T-helper 2 cell treated with Interferon-gamma antibody and Interleukin-4, amounts not matched to agents 5 μg/mL and 100 μg/mL, for 36 hours (primary cell): ENCODE results near the gene ADARB2.
"Not testable (repeated sequence)": the region's sequence is repeated elsewhere in the genome, so short reads cannot be mapped to it uniquely, and the experiment has no call there.

ENCODE experiments used
- DNase-seq: peaks from one replicate; pipeline ENCODE4 v3.0.0; 2021; ENCODE audit warnings: low spot score
- H3K27ac Mint-ChIP-seq: one replicate; pipeline ENCODE4 v1.8.0; 2021; ENCODE audit warnings: mild to moderate bottlenecking, mixed read lengths
- H3K27me3 Mint-ChIP-seq: one replicate; pipeline ENCODE4 v1.8.0; 2021; ENCODE audit warnings: low read depth, mixed read lengths
- H3K36me3 Mint-ChIP-seq: one replicate; pipeline ENCODE4 v1.8.0; 2021; ENCODE audit warnings: low read depth, mixed read lengths
- H3K4me1 Mint-ChIP-seq: one replicate; pipeline ENCODE4 v1.8.0; 2021; ENCODE audit warnings: low read depth, mixed read lengths
- H3K4me3 Mint-ChIP-seq: one replicate; pipeline ENCODE4 v1.8.0; 2022; ENCODE audit warnings: mild to moderate bottlenecking, moderate library complexity, mixed read lengths
- H3K9me3 Mint-ChIP-seq: one replicate; pipeline ENCODE4 v1.8.0; 2021; ENCODE audit warnings: mixed read lengths

ADARB2 gene

DNA sequence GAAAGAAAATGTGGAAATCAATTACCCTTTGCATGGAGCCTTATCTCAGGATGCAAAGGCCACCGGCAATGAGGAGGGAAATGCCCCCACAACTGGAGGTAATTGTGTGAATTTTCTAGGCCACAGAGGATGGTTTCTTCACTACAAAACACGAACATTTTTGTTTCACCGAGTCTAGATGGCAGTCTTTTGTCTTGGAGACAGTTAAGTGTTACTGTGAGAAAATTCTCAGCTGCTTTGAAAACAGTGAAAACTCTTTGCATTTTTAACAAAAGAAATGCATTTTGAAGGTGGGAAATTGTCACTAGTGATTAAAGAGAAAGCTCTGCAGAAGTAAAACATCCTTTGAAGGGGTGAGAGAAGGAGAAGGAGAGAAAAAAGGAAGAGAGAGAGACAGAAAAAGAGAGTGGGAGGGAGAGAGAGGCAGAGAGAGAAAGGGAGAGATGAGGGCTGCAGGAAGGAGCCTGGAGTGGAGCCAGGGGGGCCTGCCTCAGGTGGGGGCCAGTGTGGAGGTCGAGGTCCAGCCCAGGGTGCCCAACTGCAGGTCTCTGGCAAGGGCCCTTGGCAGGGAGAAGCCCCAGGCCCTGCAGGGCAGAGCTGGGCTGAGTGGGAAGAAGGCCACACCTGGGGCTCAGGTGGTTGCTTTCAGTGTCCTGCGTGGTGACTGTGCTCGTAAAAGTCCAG is 261.4 kb downstream of the ADARB2 start:
- Mint-ChIP-seq H3K9me3 (no peaks in the 10 kb centered on the region), H3K27me3 (no peaks in the 10 kb centered on the region), H3K36me3 (no peaks in the 10 kb centered on the region), H3K4me3 (no peak overlapping the region), H3K27ac (no peak overlapping the region), H3K4me1 (no peaks in the 10 kb centered on the region)
- DNase-seq, result no peak

DNA sequence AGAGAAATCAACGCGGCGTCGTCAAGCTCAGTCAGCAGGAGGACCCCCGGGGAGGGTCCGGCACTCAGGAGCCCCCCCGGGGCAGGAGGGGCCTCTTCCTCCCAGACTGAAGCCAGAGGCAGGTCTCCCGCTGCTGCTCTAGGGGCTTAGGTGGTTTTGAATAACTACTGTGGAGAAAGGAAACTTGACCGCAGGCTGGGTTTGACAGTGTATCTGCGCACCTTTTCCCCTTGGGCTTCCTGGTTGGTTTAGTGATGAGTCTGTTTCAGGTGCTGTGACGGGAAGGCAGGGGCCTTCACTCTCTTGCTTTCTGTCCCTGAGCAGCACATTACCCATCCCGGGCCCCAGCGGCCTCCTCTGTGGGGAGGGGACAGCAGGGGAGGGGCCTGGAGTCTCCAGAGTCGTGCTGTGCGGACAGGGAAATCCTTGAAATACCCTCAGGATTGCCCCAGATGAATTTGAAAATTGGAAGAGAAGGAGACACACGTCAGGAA is 262.2 kb downstream of the ADARB2 start:
- no peaks in the 10 kb centered on the region for H3K36me3 Mint-ChIP-seq
- H3K27ac Mint-ChIP-seq, result no peak overlapping the region
- no peaks in the 10 kb centered on the region for H3K27me3 Mint-ChIP-seq
- no peaks in the 10 kb centered on the region for H3K4me1 Mint-ChIP-seq
- no peak for DNase-seq
- no peaks in the 10 kb centered on the region for H3K9me3 Mint-ChIP-seq
- H3K4me3 Mint-ChIP-seq, result no peak overlapping the region

GRCh38 chr10:1474376-1475097 is 262.8 kb downstream of the ADARB2 start:
- Mint-ChIP-seq H3K4me1 (no peaks in the 10 kb centered on the region), H3K9me3 (no peaks in the 10 kb centered on the region), H3K36me3 (no peaks in the 10 kb centered on the region), H3K27ac (no peak overlapping the region), H3K27me3 (no peaks in the 10 kb centered on the region), H3K4me3 (no peak overlapping the region)
- DNase-seq, result no peak

- H3K27me3 Mint-ChIP-seq, result no peaks in the 10 kb centered on the region
- no peak for DNase-seq
- no peaks in the 10 kb centered on the region for H3K9me3 Mint-ChIP-seq
- no peak overlapping the region for H3K27ac Mint-ChIP-seq
- H3K4me1 Mint-ChIP-seq, result no peaks in the 10 kb centered on the region
- no peak overlapping the region for H3K4me3 Mint-ChIP-seq
- no peaks in the 10 kb centered on the region for H3K36me3 Mint-ChIP-seq
Measured at GRCh38 chr10:1473874-1474273, 263.5 kb downstream of the ADARB2 start.

- no peaks in the 10 kb centered on the region for H3K9me3 Mint-ChIP-seq
- H3K27me3 Mint-ChIP-seq, result no peaks in the 10 kb centered on the region
- no peaks in the 10 kb centered on the region for H3K36me3 Mint-ChIP-seq
- no peaks in the 10 kb centered on the region for H3K4me1 Mint-ChIP-seq
- no peak for DNase-seq
- H3K4me3 Mint-ChIP-seq, result no peak overlapping the region
- H3K27ac Mint-ChIP-seq, result no peak overlapping the region
Measured at GRCh38 chr10:1472178-1472958, 265.0 kb downstream of the ADARB2 start.

DNA sequence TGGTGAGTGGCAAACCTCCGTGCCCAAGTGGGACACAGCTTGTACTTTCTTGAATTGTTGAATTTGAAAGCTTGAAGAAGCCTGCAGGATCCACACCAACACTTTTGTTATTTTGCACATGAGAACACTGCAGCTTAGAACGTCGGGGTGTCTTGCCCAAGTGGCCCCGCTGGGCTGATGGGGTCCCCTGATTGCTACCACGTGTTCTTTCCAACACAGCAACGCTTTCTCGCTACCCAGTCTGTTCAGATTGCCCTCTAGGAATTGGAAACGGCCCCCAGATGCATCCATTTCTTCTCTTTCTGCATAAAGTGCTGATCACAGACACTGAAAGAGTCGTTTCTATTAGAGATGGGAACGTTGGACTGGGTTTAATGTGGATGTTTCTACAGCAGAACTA is 268.5 kb downstream of the ADARB2 start:
- no peak overlapping the region for H3K4me3 Mint-ChIP-seq
- no peaks in the 10 kb centered on the region for H3K36me3 Mint-ChIP-seq
- DNase-seq, result no peak
- H3K4me1 Mint-ChIP-seq, result no peaks in the 10 kb centered on the region
- no peaks in the 10 kb centered on the region for H3K27me3 Mint-ChIP-seq
- no peak overlapping the region for H3K27ac Mint-ChIP-seq
- H3K9me3 Mint-ChIP-seq, result no peaks in the 10 kb centered on the region

DNA sequence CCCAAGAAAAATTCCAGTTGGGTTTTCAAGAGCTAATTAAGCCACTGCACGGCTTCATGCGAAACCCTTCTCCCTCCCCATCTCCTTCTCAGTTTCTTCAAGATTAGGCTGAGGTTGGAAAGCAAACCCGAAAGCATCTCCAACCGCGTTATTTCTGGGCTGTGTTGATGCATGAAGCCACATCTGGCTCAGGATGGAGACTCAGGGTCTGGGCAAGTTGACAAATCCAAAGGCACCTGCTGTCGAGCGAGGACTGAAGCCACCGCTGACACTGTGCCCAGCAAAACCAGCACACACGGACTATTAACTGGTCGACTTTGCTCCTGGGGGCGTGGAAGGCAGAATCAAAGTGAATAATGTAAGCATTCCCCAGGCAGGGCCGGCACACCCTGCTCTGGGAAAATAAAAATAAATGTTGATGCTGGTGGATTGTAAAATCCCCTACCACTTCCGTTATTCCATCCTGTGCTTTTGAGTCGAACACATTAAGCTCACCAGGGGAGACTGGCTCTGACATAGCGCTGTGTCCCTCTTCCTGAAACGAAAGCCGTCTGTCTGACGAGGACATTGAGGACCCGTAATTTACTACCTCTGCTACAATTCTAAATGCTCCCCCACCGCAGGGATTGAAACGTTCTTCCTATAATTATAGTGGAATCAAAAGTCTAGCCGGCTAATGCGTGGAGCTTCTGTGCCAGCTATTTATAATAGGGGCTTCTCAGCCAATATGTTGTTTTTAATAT is 269.8 kb downstream of the ADARB2 start:
- H3K4me3 Mint-ChIP-seq, result no peak overlapping the region
- no peaks in the 10 kb centered on the region for H3K9me3 Mint-ChIP-seq
- H3K27me3 Mint-ChIP-seq, result no peaks in the 10 kb centered on the region
- H3K27ac Mint-ChIP-seq, result no peak overlapping the region
- no peaks in the 10 kb centered on the region for H3K36me3 Mint-ChIP-seq
- no peaks in the 10 kb centered on the region for H3K4me1 Mint-ChIP-seq
- no peak for DNase-seq

- H3K27me3 Mint-ChIP-seq, result no peaks in the 10 kb centered on the region
- no peaks in the 10 kb centered on the region for H3K9me3 Mint-ChIP-seq
- H3K36me3 Mint-ChIP-seq, result no peaks in the 10 kb centered on the region
- DNase-seq, result no peak
- H3K27ac Mint-ChIP-seq, result no peak overlapping the region
- H3K4me1 Mint-ChIP-seq, result no peaks in the 10 kb centered on the region
- H3K4me3 Mint-ChIP-seq, result no peak overlapping the region
Measured at GRCh38 chr10:1465993-1466764, 271.1 kb downstream of the ADARB2 start.

DNA sequence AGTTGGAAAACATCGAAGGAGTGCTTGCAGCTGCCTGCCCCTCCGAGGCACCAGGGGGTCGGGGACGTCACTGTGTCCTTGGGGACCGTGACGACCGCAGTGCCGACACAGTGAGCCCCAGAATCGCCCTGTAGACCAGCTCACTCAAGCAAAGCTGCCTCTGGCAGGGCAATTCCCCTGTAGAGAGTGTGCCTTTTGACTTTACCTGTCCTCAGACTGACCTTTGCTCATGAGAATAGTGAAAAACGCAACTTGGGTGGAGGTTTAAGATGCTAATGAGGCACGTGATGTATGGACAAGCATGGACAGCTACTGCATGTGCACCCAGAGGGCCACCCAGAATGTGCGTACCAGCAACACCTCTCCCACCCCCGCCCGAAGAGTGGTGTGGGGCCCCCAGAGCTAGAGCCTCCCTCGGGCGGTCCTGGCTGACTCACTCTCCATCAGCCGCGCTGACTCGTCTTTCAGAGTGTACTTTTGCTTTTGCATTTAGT is 271.9 kb downstream of the ADARB2 start:
- no peaks in the 10 kb centered on the region for H3K4me1 Mint-ChIP-seq
- H3K27ac Mint-ChIP-seq, result no peak overlapping the region
- H3K36me3 Mint-ChIP-seq, result no peaks in the 10 kb centered on the region
- no peaks in the 10 kb centered on the region for H3K9me3 Mint-ChIP-seq
- no peaks in the 10 kb centered on the region for H3K27me3 Mint-ChIP-seq
- DNase-seq, result no peak
- H3K4me3 Mint-ChIP-seq, result no peak overlapping the region

- Mint-ChIP-seq H3K36me3 (no peaks in the 10 kb centered on the region), H3K27ac (no peak overlapping the region), H3K27me3 (no peaks in the 10 kb centered on the region), H3K4me3 (no peak overlapping the region), H3K4me1 (no peaks in the 10 kb centered on the region), H3K9me3 (no peaks in the 10 kb centered on the region)
- DNase-seq, result no peak
Measured at GRCh38 chr10:1464881-1465417, 272.4 kb downstream of the ADARB2 start.

GRCh38 chr10:1463971-1464370 is 273.4 kb downstream of the ADARB2 start:
- not testable (repeated sequence) for H3K4me1 Mint-ChIP-seq, H3K27me3 Mint-ChIP-seq, H3K36me3 Mint-ChIP-seq, H3K4me3 Mint-ChIP-seq, H3K27ac Mint-ChIP-seq, H3K9me3 Mint-ChIP-seq, DNase-seq

DNA sequence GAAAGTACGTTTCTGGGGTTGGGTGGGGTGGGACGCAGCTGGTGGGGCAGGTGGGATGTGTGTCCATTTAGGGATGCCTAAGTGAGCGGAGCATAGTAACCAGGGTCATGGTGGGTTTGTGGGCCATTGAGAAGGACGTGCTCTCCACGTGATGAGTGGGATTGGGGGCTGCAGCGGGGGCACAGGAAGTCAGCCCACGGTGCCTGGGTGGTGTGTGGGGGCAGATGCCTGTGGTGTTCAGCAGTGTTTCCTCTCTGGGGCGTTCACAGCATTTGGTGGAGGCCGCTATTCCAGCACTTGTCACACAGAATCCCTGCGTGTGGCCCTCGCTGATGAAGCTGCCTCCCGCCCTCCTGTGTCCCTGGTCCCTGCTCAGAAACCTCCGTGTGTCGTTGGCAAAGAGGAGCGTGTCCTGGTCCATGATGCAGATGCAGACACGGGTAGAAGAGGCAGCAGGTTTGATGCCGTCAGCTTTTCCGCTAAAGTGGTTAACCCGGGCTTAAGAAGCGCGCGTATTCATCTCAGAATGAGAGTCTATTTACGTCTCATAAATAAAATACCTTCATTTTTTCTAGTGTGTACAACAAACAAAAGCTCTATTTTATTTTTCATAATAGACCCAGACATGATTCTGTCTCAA is 274.2 kb downstream of the ADARB2 start:
- Mint-ChIP-seq H3K27ac (no peak overlapping the region), H3K4me1 (no peaks in the 10 kb centered on the region), H3K27me3 (no peaks in the 10 kb centered on the region), H3K4me3 (no peak overlapping the region), H3K36me3 (no peaks in the 10 kb centered on the region), H3K9me3 (no peaks in the 10 kb centered on the region)
- no peak for DNase-seq
